ENCODE results near the gene FCN1. TPM values are rescaled to one million over a fixed set of nuclear protein-coding genes. Genes with fewer than 3 reads are reported as not detected.

FCN1 gene
- total and polyA plus RNA-seq, 2 of the 8 experiments (the other 6 are each of a cell fraction or from before 2014, with no cell fraction given): not detected

DNA sequence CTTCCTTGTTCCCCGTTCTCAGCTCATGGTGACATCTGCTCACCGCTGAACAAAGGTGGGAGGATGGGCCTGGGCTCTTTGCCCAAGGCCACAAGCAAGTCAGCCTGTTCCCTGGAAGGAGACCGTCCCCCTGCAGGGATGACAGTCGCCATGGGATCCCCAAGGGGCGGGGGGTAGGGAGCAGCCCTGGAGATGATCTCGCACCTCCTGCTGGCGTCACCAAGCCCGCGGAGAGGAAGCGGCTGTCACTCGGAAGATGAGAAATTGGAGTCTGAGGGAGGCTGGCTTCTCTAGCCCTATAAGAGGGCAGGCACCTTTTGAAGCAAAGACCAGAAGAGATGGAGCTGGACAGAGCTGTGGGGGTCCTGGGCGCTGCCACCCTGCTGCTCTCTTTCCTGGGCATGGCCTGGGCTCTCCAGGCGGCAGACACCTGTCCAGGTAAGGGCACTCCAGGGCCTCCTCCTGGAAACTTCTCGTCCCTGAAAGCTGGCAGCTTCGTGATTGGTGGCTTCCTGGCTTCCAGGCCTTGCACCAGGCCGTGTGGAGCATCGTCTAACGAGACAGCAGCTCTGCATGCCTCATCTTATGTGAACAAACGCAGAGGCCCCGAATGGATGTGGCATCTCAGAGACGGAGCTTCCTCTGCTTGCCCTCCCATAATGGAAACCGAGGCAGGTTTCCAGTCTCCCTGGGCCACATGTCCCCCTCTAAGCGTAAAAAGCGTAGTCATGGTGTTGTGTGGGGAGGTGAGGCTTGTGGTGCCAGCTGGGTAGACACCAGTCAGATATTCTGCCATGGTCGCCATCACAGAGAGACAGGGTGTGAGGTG, 37.0 kb downstream of the FCN1 start, which contains the start of gene FCN2 (continued):
- TF ChIP-seq, protein P1, sequence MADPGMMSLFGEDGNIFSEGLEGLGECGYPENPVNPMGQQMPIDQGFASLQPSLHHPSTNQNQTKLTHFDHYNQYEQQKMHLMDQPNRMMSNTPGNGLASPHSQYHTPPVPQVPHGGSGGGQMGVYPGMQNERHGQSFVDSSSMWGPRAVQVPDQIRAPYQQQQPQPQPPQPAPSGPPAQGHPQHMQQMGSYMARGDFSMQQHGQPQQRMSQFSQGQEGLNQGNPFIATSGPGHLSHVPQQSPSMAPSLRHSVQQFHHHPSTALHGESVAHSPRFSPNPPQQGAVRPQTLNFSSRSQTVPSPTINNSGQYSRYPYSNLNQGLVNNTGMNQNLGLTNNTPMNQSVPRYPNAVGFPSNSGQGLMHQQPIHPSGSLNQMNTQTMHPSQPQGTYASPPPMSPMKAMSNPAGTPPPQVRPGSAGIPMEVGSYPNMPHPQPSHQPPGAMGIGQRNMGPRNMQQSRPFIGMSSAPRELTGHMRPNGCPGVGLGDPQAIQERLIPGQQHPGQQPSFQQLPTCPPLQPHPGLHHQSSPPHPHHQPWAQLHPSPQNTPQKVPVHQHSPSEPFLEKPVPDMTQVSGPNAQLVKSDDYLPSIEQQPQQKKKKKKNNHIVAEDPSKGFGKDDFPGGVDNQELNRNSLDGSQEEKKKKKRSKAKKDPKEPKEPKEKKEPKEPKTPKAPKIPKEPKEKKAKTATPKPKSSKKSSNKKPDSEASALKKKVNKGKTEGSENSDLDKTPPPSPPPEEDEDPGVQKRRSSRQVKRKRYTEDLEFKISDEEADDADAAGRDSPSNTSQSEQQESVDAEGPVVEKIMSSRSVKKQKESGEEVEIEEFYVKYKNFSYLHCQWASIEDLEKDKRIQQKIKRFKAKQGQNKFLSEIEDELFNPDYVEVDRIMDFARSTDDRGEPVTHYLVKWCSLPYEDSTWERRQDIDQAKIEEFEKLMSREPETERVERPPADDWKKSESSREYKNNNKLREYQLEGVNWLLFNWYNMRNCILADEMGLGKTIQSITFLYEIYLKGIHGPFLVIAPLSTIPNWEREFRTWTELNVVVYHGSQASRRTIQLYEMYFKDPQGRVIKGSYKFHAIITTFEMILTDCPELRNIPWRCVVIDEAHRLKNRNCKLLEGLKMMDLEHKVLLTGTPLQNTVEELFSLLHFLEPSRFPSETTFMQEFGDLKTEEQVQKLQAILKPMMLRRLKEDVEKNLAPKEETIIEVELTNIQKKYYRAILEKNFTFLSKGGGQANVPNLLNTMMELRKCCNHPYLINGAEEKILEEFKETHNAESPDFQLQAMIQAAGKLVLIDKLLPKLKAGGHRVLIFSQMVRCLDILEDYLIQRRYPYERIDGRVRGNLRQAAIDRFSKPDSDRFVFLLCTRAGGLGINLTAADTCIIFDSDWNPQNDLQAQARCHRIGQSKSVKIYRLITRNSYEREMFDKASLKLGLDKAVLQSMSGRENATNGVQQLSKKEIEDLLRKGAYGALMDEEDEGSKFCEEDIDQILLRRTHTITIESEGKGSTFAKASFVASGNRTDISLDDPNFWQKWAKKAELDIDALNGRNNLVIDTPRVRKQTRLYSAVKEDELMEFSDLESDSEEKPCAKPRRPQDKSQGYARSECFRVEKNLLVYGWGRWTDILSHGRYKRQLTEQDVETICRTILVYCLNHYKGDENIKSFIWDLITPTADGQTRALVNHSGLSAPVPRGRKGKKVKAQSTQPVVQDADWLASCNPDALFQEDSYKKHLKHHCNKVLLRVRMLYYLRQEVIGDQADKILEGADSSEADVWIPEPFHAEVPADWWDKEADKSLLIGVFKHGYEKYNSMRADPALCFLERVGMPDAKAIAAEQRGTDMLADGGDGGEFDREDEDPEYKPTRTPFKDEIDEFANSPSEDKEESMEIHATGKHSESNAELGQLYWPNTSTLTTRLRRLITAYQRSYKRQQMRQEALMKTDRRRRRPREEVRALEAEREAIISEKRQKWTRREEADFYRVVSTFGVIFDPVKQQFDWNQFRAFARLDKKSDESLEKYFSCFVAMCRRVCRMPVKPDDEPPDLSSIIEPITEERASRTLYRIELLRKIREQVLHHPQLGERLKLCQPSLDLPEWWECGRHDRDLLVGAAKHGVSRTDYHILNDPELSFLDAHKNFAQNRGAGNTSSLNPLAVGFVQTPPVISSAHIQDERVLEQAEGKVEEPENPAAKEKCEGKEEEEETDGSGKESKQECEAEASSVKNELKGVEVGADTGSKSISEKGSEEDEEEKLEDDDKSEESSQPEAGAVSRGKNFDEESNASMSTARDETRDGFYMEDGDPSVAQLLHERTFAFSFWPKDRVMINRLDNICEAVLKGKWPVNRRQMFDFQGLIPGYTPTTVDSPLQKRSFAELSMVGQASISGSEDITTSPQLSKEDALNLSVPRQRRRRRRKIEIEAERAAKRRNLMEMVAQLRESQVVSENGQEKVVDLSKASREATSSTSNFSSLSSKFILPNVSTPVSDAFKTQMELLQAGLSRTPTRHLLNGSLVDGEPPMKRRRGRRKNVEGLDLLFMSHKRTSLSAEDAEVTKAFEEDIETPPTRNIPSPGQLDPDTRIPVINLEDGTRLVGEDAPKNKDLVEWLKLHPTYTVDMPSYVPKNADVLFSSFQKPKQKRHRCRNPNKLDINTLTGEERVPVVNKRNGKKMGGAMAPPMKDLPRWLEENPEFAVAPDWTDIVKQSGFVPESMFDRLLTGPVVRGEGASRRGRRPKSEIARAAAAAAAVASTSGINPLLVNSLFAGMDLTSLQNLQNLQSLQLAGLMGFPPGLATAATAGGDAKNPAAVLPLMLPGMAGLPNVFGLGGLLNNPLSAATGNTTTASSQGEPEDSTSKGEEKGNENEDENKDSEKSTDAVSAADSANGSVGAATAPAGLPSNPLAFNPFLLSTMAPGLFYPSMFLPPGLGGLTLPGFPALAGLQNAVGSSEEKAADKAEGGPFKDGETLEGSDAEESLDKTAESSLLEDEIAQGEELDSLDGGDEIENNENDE (IDR thresholded peaks at IDR 0.05; ENCODE audit: insufficient replicate concordance, low read length): no peak
- TF ChIP-seq RAD21 (IDR thresholded peaks at IDR 0.05 in 1 of 2, conservative IDR thresholded peaks at IDR 0.05 in 1 of 2; ENCODE audit: low read depth in 2 of 2, low read length in 2 of 2) (no peak), CHD1 (IDR thresholded peaks at IDR 0.05; ENCODE audit: low read depth, low read length) (no peak)
- TF ChIP-seq, protein P2, sequence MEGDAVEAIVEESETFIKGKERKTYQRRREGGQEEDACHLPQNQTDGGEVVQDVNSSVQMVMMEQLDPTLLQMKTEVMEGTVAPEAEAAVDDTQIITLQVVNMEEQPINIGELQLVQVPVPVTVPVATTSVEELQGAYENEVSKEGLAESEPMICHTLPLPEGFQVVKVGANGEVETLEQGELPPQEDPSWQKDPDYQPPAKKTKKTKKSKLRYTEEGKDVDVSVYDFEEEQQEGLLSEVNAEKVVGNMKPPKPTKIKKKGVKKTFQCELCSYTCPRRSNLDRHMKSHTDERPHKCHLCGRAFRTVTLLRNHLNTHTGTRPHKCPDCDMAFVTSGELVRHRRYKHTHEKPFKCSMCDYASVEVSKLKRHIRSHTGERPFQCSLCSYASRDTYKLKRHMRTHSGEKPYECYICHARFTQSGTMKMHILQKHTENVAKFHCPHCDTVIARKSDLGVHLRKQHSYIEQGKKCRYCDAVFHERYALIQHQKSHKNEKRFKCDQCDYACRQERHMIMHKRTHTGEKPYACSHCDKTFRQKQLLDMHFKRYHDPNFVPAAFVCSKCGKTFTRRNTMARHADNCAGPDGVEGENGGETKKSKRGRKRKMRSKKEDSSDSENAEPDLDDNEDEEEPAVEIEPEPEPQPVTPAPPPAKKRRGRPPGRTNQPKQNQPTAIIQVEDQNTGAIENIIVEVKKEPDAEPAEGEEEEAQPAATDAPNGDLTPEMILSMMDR (IDR thresholded peaks at IDR 0.05; ENCODE audit: control extremely low read depth in 1 of 3, insufficient read depth in 1 of 3, low read depth in 1 of 3, low read length in 3 of 3): no peak

Measured in H1 (cell line).